A549 (cell line): ENCODE results near the gene RABGAP1L. TPM values are rescaled to one million over a fixed set of nuclear protein-coding genes. Genes with fewer than 3 reads are reported as not detected.

Source experiments
- ATAC-seq, 2 experiments: fragments of 200-7000 bp in 1 of 2; fragments of >200 bp in 1 of 2; cut with Nextera tagmentation in 1 of 2; cut with Tn5 transposase in 1 of 2; 3 replicates each; pipeline versions ENCODE4 v1.8.0 to v1.9.1; 2018 to 2020; ENCODE audit warnings: mild to moderate bottlenecking in 1 of 2, moderate library complexity in 1 of 2
- CTCF ChIA-PET: fragments of 300-600 bp; sonication (Branson Sonifier 250); formaldehyde crosslinking; extraction: SDS; loops from one replicate; lab custom pipeline; 2021; ENCODE audit warnings: antibody characterized with exemption, inconsistent platforms; lab: Yijun Ruan, JAX
- POLR2A ChIA-PET: fragments of 350-600 bp; formaldehyde crosslinking; extraction: SDS; loops from one replicate; lab custom pipeline; 2021; ENCODE audit warnings: antibody characterized with exemption, inconsistent platforms; lab: Yijun Ruan, JAX
- DNase-seq, 2 experiments: peaks; one replicate each; pipeline versions ENCODE4 v3.0.0 to v3.0.0-alpha.2; 2011 to 2016; ENCODE audit warnings: low read depth in 1 of 2, low spot score in 1 of 2
- FAIRE-seq: peaks from 2 replicates; lab custom pipeline; 2011; peaks lifted over from hg19 to GRCh38; lab: Jason Lieb, UNC
- H3K27ac ChIP-seq, 2 experiments: fragments of >200 bp; sonication (Bioruptor Twin); formaldehyde crosslinking; 3 replicates each; pipeline ENCODE4 v1.5.1; 2016 to 2017
- H3K4me1 ChIP-seq: fragments of >200 bp; sonication (Bioruptor Twin); formaldehyde crosslinking; 3 replicates; pipeline ENCODE4 v1.6.1; 2016
- H3K4me2 ChIP-seq: fragments of >200 bp; sonication (Bioruptor Twin); formaldehyde crosslinking; 3 replicates; pipeline ENCODE4 v1.6.1; 2016
- H3K4me3 ChIP-seq: fragments of >200 bp; sonication (Bioruptor Twin); formaldehyde crosslinking; 3 replicates; pipeline ENCODE4 v1.5.1; 2016
- H3K9me3 ChIP-seq: fragments of >200 bp; sonication (Bioruptor Twin); formaldehyde crosslinking; 3 replicates; pipeline ENCODE4 v1.6.1; 2016
- BCL3 ChIP-seq: fragments of >200 bp; sonication (Bioruptor Twin); formaldehyde crosslinking; IDR thresholded peaks from 3 replicates; pipeline ENCODE4 v1.6.1; 2016
- CBX8 ChIP-seq: fragments of 200-600 bp; sonication (generic); IDR thresholded peaks from 2 replicates; pipeline ENCODE4 v1.6.1; 2016
- CEBPB ChIP-seq, 2 experiments: fragments of >200 bp in 1 of 2; sonication (Bioruptor Twin) in 1 of 2; formaldehyde crosslinking in 1 of 2; IDR thresholded peaks; 2 replicates each; pipeline ENCODE4 v1.6.1; 2012 to 2016
- CHD2 ChIP-seq: fragments of 150-350 bp; IDR thresholded peaks from 2 replicates; pipeline ENCODE4 v1.6.1; 2014; ENCODE audit warnings: low read length; ENCODE audit not compliant: partially characterized antibody
- CHD4 ChIP-seq: fragments of 200-600 bp; sonication (generic); IDR thresholded peaks from 2 replicates; pipeline ENCODE4 v1.6.1; 2016; ENCODE audit warnings: antibody characterized with exemption, mild to moderate bottlenecking, borderline replicate concordance
- E2F6 ChIP-seq: IDR thresholded peaks from 2 replicates; pipeline ENCODE4 v1.6.1; 2012; ENCODE audit warnings: low read depth, borderline replicate concordance
- EHMT2 ChIP-seq: fragments of 200-600 bp; sonication (generic); IDR thresholded peaks from 2 replicates; pipeline ENCODE4 v1.6.1; 2016; ENCODE audit warnings: antibody characterized with exemption, low read depth, mild to moderate bottlenecking, moderate library complexity
- FOSL2 ChIP-seq, 2 experiments: fragments of 450-650 bp in 1 of 2; fragments of >200 bp in 1 of 2; sonication (Bioruptor Twin) in 1 of 2; formaldehyde crosslinking; IDR thresholded peaks; 2 replicates each; pipeline versions ENCODE4 v1.5.0 to v1.6.1; 2016 to 2020; ENCODE audit warnings: mild to moderate bottlenecking in 1 of 2, moderate library complexity in 1 of 2
- FOXS1 ChIP-seq: fragments of 250-450 bp; sonication (Bioruptor Pico); IDR thresholded peaks from 2 replicates; pipeline ENCODE4 v1.5.0; 2020; ENCODE audit warnings: mild to moderate bottlenecking, moderate library complexity
- GATA3 ChIP-seq: IDR thresholded peaks from 2 replicates; pipeline ENCODE4 v1.6.1; 2012; ENCODE audit warnings: borderline replicate concordance
- HES2 ChIP-seq: fragments of >200 bp; sonication (Bioruptor Twin); formaldehyde crosslinking; IDR thresholded peaks from 2 replicates; pipeline ENCODE4 v1.6.1; 2016
- HOXA7 ChIP-seq: fragments of 250-450 bp; sonication (Bioruptor Pico); IDR thresholded peaks from 2 replicates; pipeline ENCODE4 v1.5.0; 2020; ENCODE audit warnings: mild to moderate bottlenecking, moderate library complexity
- HOXB13 ChIP-seq: fragments of 250-450 bp; sonication (Bioruptor Pico); IDR thresholded peaks from 2 replicates; pipeline ENCODE4 v1.5.0; 2020; ENCODE audit warnings: low read depth, mild to moderate bottlenecking, moderate library complexity
- JUNB ChIP-seq: fragments of >200 bp; sonication (Bioruptor Twin); formaldehyde crosslinking; IDR thresholded peaks from 2 replicates; pipeline ENCODE4 v1.6.1; 2016
- KDM5A ChIP-seq: fragments of 200-600 bp; sonication (generic); IDR thresholded peaks from 2 replicates; pipeline ENCODE4 v1.6.1; 2016; ENCODE audit warnings: antibody characterized with exemption, mild to moderate bottlenecking
- MAZ ChIP-seq: fragments of 150-350 bp; IDR thresholded peaks from 2 replicates; pipeline ENCODE4 v1.6.1; 2014; ENCODE audit warnings: antibody characterized with exemption, low read depth, low read length, borderline replicate concordance
- NPAS2 ChIP-seq: fragments of 250-450 bp; sonication (Bioruptor Pico); IDR thresholded peaks from 2 replicates; pipeline ENCODE4 v1.8.0; 2022; ENCODE audit warnings: mild to moderate bottlenecking, moderate library complexity, borderline replicate concordance
- PHF8 ChIP-seq: fragments of 200-600 bp; sonication (generic); IDR thresholded peaks from 2 replicates; pipeline ENCODE4 v1.6.1; 2016; ENCODE audit warnings: low read depth, mild to moderate bottlenecking, antibody characterized with exemption, moderate library complexity, borderline replicate concordance
- RARB ChIP-seq: fragments of 250-450 bp; sonication (Bioruptor Pico); IDR thresholded peaks from 2 replicates; pipeline ENCODE4 v1.8.0; 2021; ENCODE audit warnings: mild to moderate bottlenecking, moderate library complexity
- RCOR1 ChIP-seq: fragments of 150-350 bp; IDR thresholded peaks from 2 replicates; pipeline ENCODE4 v1.6.1; 2014; ENCODE audit warnings: antibody characterized with exemption, low read length, low read depth
- RFX5 ChIP-seq: fragments of 450-650 bp; IDR thresholded peaks from 2 replicates; pipeline ENCODE4 v1.7.1; 2014; ENCODE audit warnings: antibody characterized with exemption, mild to moderate bottlenecking, moderate library complexity
- SREBF2 ChIP-seq: fragments of 450-650 bp; IDR thresholded peaks from 2 replicates; pipeline ENCODE4 v1.6.1; 2014; ENCODE audit warnings: mild to moderate bottlenecking, moderate library complexity
- ZFP36 ChIP-seq: fragments of 450-650 bp; IDR thresholded peaks from 2 replicates; pipeline ENCODE4 v1.6.1; 2014; ENCODE audit warnings: borderline replicate concordance; ENCODE audit not compliant: partially characterized antibody
- ZNF302 ChIP-seq: fragments of 250-450 bp; sonication (Bioruptor Pico); IDR thresholded peaks from 2 replicates; pipeline ENCODE4 v1.9.0; 2021; ENCODE audit warnings: inconsistent platforms, mild to moderate bottlenecking, moderate library complexity
- WGBS: methylation state at CpG from one replicate; pipeline ENCODE4 v1.1.6; 2017; ENCODE audit errors: missing lambda C conversion rate; 5-methylcytosine and 5-hydroxymethylcytosine counted together
- polyA plus RNA-seq, 4 experiments: library from polyadenylated mRNA; depleted of rRNA in 3 of 4; stranded (reverse); fragments of >200 nt; fragmentation: RNase III in 1 of 4; extraction: RNeasy Plus Mini Kit Qiagen cat#74134 plus additional on column Dnase treatment in 1 of 4; gene quantifications; 2 replicates in 3 of 4; 3 replicates in 1 of 4; pipeline ENCODE4 v1.2.3, GENCODE V29; 2011 to 2017
- TF ChIP-seq, protein P1 (sequence below): fragments of 200-600 bp; sonication (generic); IDR thresholded peaks from 2 replicates; pipeline ENCODE4 v1.6.1; 2016; ENCODE audit warnings: antibody characterized with exemption, mild to moderate bottlenecking, moderate library complexity
- TF ChIP-seq, protein P2 (sequence below): fragments of >200 bp; sonication (Bioruptor Twin); formaldehyde crosslinking; IDR thresholded peaks from 3 replicates; pipeline ENCODE4 v1.5.1; 2016
- TF ChIP-seq, protein P3 (sequence below): IDR thresholded peaks from 2 replicates; pipeline ENCODE4 v1.6.1; 2012

The RABGAP1L gene
- polyA plus RNA-seq, 2 of the 4 experiments (the other 2 are of a cell fraction), result 8.2 to 18.6 TPM

GRCh38 chr1:174812656-174813055, 653.3 kb downstream of the RABGAP1L start:
- POLR2A ChIA-PET, result interaction anchor here (1.9 kb wide), 1 partner anchor 187 kb away, joined by 6 read pairs; the partner anchor contains the start of gene CACYBP
- no peak for TF ChIP-seq BCL3
- no peak for TF ChIP-seq ZNF302
- TF ChIP-seq RARB (CRISPR knock-in tag), result no peak
- no peak for TF ChIP-seq CEBPB (IDR thresholded peaks at IDR 0.05)
- no peak for TF ChIP-seq SREBF2
- no peak for TF ChIP-seq RFX5
- no peak for TF ChIP-seq HOXA7
- TF ChIP-seq, protein P1, sequence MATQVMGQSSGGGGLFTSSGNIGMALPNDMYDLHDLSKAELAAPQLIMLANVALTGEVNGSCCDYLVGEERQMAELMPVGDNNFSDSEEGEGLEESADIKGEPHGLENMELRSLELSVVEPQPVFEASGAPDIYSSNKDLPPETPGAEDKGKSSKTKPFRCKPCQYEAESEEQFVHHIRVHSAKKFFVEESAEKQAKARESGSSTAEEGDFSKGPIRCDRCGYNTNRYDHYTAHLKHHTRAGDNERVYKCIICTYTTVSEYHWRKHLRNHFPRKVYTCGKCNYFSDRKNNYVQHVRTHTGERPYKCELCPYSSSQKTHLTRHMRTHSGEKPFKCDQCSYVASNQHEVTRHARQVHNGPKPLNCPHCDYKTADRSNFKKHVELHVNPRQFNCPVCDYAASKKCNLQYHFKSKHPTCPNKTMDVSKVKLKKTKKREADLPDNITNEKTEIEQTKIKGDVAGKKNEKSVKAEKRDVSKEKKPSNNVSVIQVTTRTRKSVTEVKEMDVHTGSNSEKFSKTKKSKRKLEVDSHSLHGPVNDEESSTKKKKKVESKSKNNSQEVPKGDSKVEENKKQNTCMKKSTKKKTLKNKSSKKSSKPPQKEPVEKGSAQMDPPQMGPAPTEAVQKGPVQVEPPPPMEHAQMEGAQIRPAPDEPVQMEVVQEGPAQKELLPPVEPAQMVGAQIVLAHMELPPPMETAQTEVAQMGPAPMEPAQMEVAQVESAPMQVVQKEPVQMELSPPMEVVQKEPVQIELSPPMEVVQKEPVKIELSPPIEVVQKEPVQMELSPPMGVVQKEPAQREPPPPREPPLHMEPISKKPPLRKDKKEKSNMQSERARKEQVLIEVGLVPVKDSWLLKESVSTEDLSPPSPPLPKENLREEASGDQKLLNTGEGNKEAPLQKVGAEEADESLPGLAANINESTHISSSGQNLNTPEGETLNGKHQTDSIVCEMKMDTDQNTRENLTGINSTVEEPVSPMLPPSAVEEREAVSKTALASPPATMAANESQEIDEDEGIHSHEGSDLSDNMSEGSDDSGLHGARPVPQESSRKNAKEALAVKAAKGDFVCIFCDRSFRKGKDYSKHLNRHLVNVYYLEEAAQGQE, result no peak
- no peak for TF ChIP-seq MAZ
- TF ChIP-seq JUNB, result no peak
- no peak for TF ChIP-seq ZFP36
- TF ChIP-seq E2F6, result no peak
- no peak for TF ChIP-seq CBX8
- TF ChIP-seq GATA3, result no peak
- TF ChIP-seq FOXS1 (CRISPR knock-in tag), result no peak
- TF ChIP-seq CHD4, result no peak
- TF ChIP-seq, all 56 proteins: peak for 0
- H3K4me2 ChIP-seq, result no peak overlapping the region
- DNase-seq (peak in 1 of 2 experiments; percentile 27), ATAC-seq (peak in 1 of 2 experiments; percentile 56; a peak in 2 of 6 replicates), FAIRE-seq (no peak)
- peaks cover 13% of the 10 kb centered on the region; the same call in 2 of the 3 replicates for H3K4me1 ChIP-seq
- no peak overlapping the region for H3K4me3 ChIP-seq
- CTCF ChIA-PET, result interaction anchor here (0.9 kb wide), 1 partner anchor 126 kb away, joined by 3 read pairs; no protein-coding TSS in a partner anchor
- H3K27ac ChIP-seq, result no peak overlapping the region
- no peaks in the 10 kb centered on the region for H3K9me3 ChIP-seq

GRCh38 chr1:174815036-174815435, 655.7 kb downstream of the RABGAP1L start:
- no peaks in the 10 kb centered on the region for H3K9me3 ChIP-seq
- 28% methylated on average over 3 of the region's 3 CpGs for WGBS
- DNase-seq (peak; percentile 27 to 37), ATAC-seq (peak in 1 of 2 experiments; percentile 59; a peak in 2 of 6 replicates), FAIRE-seq (no peak)
- H3K27ac ChIP-seq, result no peak overlapping the region
- peaks cover 13% of the 10 kb centered on the region; the same call in 2 of the 3 replicates for H3K4me1 ChIP-seq
- CTCF ChIA-PET, result interaction anchor here (0.6 kb wide), 1 partner anchor 59 kb away, joined by 3 read pairs; no protein-coding TSS in a partner anchor
- TF ChIP-seq HOXB13 (CRISPR knock-in tag) (no peak), FOSL2 (IDR thresholded peaks at IDR 0.05) (no peak), FOSL2 (CRISPR knock-in tag; IDR thresholded peaks at IDR 0.05) (peak; percentile 40; the same call in 1 of the 2 replicates)
- no peak overlapping the region for H3K4me3 ChIP-seq
- POLR2A ChIA-PET, result no interaction called here
- H3K4me2 ChIP-seq, result no peak overlapping the region

DNA sequence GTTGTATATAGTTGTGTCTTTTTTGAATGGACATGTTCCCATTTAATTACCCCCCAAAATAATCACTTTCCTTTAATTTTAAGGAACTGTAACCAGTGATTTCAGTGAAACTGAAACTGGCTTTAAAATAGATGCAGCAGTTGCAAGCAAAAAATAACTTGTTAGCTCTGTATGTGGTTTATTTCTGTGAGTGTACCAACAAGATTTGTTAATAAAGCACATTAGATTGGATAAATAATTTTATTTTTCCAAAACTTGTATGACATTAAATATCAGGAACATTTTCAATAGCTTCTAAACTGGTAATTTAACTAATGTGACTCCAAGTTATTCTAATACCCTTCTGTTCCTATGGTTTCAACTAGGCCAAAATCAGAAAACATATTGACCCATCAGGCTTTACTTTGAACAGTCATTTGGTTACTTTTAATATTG, 656.2 kb downstream of the RABGAP1L start:
- Histone ChIP-seq H3K4me2 (no peak overlapping the region), H3K27ac (no peak overlapping the region), H3K4me1 (peaks cover 13% of the 10 kb centered on the region; the same call in 2 of the 3 replicates), H3K9me3 (no peaks in the 10 kb centered on the region), H3K4me3 (no peak overlapping the region)
- ChIA-PET POLR2A (no interaction called here), CTCF (interaction anchor here (0.6 kb wide), 1 partner anchor 183 kb away, joined by 3 read pairs; no protein-coding TSS in a partner anchor)
- ATAC-seq (no peak), FAIRE-seq (no peak), DNase-seq (no peak)
- TF ChIP-seq CHD2 (no peak), PHF8 (no peak), HES2 (no peak), HOXB13 (CRISPR knock-in tag) (no peak), KDM5A (no peak), EHMT2 (no peak), NPAS2 (CRISPR knock-in tag) (no peak), RCOR1 (no peak)
- TF ChIP-seq, protein P2, sequence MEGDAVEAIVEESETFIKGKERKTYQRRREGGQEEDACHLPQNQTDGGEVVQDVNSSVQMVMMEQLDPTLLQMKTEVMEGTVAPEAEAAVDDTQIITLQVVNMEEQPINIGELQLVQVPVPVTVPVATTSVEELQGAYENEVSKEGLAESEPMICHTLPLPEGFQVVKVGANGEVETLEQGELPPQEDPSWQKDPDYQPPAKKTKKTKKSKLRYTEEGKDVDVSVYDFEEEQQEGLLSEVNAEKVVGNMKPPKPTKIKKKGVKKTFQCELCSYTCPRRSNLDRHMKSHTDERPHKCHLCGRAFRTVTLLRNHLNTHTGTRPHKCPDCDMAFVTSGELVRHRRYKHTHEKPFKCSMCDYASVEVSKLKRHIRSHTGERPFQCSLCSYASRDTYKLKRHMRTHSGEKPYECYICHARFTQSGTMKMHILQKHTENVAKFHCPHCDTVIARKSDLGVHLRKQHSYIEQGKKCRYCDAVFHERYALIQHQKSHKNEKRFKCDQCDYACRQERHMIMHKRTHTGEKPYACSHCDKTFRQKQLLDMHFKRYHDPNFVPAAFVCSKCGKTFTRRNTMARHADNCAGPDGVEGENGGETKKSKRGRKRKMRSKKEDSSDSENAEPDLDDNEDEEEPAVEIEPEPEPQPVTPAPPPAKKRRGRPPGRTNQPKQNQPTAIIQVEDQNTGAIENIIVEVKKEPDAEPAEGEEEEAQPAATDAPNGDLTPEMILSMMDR, result no peak
- TF ChIP-seq, protein P3, sequence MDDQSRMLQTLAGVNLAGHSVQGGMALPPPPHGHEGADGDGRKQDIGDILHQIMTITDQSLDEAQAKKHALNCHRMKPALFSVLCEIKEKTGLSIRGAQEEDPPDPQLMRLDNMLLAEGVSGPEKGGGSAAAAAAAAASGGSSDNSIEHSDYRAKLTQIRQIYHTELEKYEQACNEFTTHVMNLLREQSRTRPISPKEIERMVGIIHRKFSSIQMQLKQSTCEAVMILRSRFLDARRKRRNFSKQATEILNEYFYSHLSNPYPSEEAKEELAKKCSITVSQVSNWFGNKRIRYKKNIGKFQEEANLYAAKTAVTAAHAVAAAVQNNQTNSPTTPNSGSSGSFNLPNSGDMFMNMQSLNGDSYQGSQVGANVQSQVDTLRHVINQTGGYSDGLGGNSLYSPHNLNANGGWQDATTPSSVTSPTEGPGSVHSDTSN, result no peak
